ENCODE data around the gene SSTR3. TPM values are rescaled to one million over a fixed set of nuclear protein-coding genes. Genes with fewer than 3 reads are reported as not detected.

Gene SSTR3
- total and polyA plus RNA-seq, 9 of the 15 experiments (the other 6 are each of a cell fraction or from before 2014, with no cell fraction given) = 0.03 TPM; not detected in 8

- no peak for TF ChIP-seq THAP12 (CRISPR knock-in tag; IDR thresholded peaks at IDR 0.05)
- TF ChIP-seq CAMTA2 (CRISPR knock-in tag; conservative IDR thresholded peaks at IDR 0.05) = no peak
- TF ChIP-seq SAFB (IDR thresholded peaks at IDR 0.05; ENCODE audit: borderline replicate concordance, low read depth, low read length) = no peak
- TF ChIP-seq MECOM (CRISPR knock-in tag; IDR thresholded peaks at IDR 0.05) = no peak
- TF ChIP-seq ZNF707 (CRISPR knock-in tag; conservative IDR thresholded peaks at IDR 0.05) = no peak
- no peak for TF ChIP-seq RBM34 (IDR thresholded peaks at IDR 0.05; ENCODE audit: borderline replicate concordance, insufficient read depth, low read length)
- no peak for TF ChIP-seq E2F4 (CRISPR knock-in tag; IDR thresholded peaks at IDR 0.05; ENCODE audit: low read depth)
- TF ChIP-seq YY1 (IDR thresholded peaks at IDR 0.05; ENCODE audit: borderline replicate concordance in 1 of 3, control insufficient read depth in 1 of 3, extremely low read depth in 1 of 3, insufficient read depth in 3 of 3, insufficient read length in 1 of 3, insufficient replicate concordance in 2 of 3, low read depth in 1 of 3, low read length in 2 of 3) = peak in 2 of 3 experiments; percentile 18 to 34
- no peak for TF ChIP-seq HNRNPK (IDR thresholded peaks at IDR 0.05; ENCODE audit: low read depth, low read length, poor library complexity, severe bottlenecking)
- no peak for TF ChIP-seq SAFB2 (IDR thresholded peaks at IDR 0.05; ENCODE audit: borderline replicate concordance, low read depth, low read length, severe bottlenecking)
- TF ChIP-seq MBD2 (IDR thresholded peaks at IDR 0.05; ENCODE audit: borderline replicate concordance, low read depth) = peak; percentile 24; the same call in 1 of the 2 replicates
- no peak for TF ChIP-seq ZNF347 (CRISPR knock-in tag; IDR thresholded peaks at IDR 0.05; ENCODE audit: low read depth)
- no peak for TF ChIP-seq MXI1 (IDR thresholded peaks at IDR 0.05; ENCODE audit: low read depth, low read length)
- peak in 1 of 2 experiments; percentile 74; a peak in 1 of 4 replicates for TF ChIP-seq UBTF (IDR thresholded peaks at IDR 0.05; ENCODE audit: borderline replicate concordance in 1 of 2, low read depth in 2 of 2, low read length in 2 of 2)
- peak; percentile 37; the same call in 1 of the 2 replicates for TF ChIP-seq CBFA2T3 (IDR thresholded peaks at IDR 0.05)
- TF ChIP-seq TCF7 (IDR thresholded peaks at IDR 0.05; ENCODE audit: borderline replicate concordance) = no peak
- TF ChIP-seq ZBTB12 (CRISPR knock-in tag; IDR thresholded peaks at IDR 0.05) = no peak
Observed at GRCh38 chr22:37244114-37244921, 32.0 kb upstream of the SSTR3 start, which contains the start of gene RAC2 (continued).

Data from K562 (cell line).